Measurements from ENCODE around the gene SLC26A8. TPM values are rescaled to one million over a fixed set of nuclear protein-coding genes. Genes with fewer than 3 reads are reported as not detected.
A peak's percentile ranks its signal among the peaks of the same experiment; 100 is the strongest.
"Not testable (repeated sequence)": the region's sequence is repeated elsewhere in the genome, so short reads cannot be mapped to it uniquely, and the experiment has no call there.

Gene SLC26A8
- total and polyA plus RNA-seq, 8 donors, result 0.12 to 0.58 (median 0.15) TPM; not detected in 4

DNA sequence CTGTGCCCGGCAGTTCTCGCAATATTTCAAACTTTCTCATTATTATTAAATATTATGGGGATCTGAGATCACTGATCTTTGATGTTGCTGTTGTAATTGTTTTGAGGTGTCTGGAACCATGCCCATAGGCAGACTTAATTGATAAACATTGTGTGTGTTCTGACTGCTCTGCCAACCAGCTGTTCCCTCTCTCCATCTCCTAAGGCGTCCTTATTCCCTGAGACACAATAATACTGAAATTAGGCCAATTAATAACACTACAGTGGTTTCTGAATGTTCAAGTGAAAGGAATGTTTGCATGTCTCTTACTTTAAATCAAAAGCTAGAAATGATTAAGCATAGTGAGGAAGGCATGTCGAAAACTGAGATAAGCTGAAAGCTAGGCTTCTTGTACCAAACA, 10.8 kb upstream of the SLC26A8 start:
- TF ChIP-seq POLR2A (IDR thresholded peaks at IDR 0.05) (no peak), POLR2AphosphoS5 (IDR thresholded peaks at IDR 0.05) (no peak), EP300 (IDR thresholded peaks at IDR 0.05) (no peak)
- TF ChIP-seq, protein P1, sequence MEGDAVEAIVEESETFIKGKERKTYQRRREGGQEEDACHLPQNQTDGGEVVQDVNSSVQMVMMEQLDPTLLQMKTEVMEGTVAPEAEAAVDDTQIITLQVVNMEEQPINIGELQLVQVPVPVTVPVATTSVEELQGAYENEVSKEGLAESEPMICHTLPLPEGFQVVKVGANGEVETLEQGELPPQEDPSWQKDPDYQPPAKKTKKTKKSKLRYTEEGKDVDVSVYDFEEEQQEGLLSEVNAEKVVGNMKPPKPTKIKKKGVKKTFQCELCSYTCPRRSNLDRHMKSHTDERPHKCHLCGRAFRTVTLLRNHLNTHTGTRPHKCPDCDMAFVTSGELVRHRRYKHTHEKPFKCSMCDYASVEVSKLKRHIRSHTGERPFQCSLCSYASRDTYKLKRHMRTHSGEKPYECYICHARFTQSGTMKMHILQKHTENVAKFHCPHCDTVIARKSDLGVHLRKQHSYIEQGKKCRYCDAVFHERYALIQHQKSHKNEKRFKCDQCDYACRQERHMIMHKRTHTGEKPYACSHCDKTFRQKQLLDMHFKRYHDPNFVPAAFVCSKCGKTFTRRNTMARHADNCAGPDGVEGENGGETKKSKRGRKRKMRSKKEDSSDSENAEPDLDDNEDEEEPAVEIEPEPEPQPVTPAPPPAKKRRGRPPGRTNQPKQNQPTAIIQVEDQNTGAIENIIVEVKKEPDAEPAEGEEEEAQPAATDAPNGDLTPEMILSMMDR (IDR thresholded peaks at IDR 0.05), result no peak
- 48 to 52% (median 48%) methylated on average over 4 of the region's 4 CpGs for WGBS, 5 donors
- H3K9me3 ChIP-seq, result no peaks in the 10 kb centered on the region
- intact Hi-C loops (cut with DNase I; ENCODE audit: low total_unique reads), result no loop called here
- H3K36me3 ChIP-seq, result no peaks in the 10 kb centered on the region
- no peaks in the 10 kb centered on the region for H3K27me3 ChIP-seq
- H3K4me3 ChIP-seq, result no peak overlapping the region
- H3K27ac ChIP-seq, result no peak overlapping the region
- H3K4me1 ChIP-seq, result peaks cover 65 to 99% (median 85%) of the 10 kb centered on the region in 4 donors
- peak in 1 of 2 donors; percentile 14 for DNase-seq

- no peak for DNase-seq
- H3K27ac ChIP-seq, result peak overlapping the region in 1 of 5 donors; percentile 2
- intact Hi-C loops (cut with DNase I; ENCODE audit: low total_unique reads), result no loop called here
These were observed 10.0 kb upstream of the SLC26A8 start for GRCh38 chr6:36034441-36034840.

GRCh38 chr6:36033935-36034334, 9.5 kb upstream of the SLC26A8 start:
- H3K27ac ChIP-seq, result peak overlapping the region in 3 of 5 donors; percentile 2 to 93 (median 48)
- peaks cover 67 to 95% (median 81%) of the 10 kb centered on the region in 4 donors for H3K4me1 ChIP-seq

More at GRCh38 chr6:36034441-36034840, 10.0 kb upstream of the SLC26A8 start:
- Histone ChIP-seq H3K36me3 (no peaks in the 10 kb centered on the region), H3K27me3 (no peaks in the 10 kb centered on the region), H3K4me3 (no peak overlapping the region), H3K9me3 (no peaks in the 10 kb centered on the region), H3K4me1 (peaks cover 72 to 99% (median 85%) of the 10 kb centered on the region in 4 donors)
- 61 to 73% (median 65%) methylated on average over 3 of the region's 3 CpGs for WGBS, 5 donors
- no peak for TF ChIP-seq POLR2A (IDR thresholded peaks at IDR 0.05)

GRCh38 chr6:36033144-36033543, 8.7 kb upstream of the SLC26A8 start:
- H3K27me3 ChIP-seq; intact Hi-C loops (cut with DNase I; ENCODE audit: low total_unique reads); DNase-seq; H3K9me3 ChIP-seq; H3K36me3 ChIP-seq; H3K4me3 ChIP-seq: not testable (repeated sequence)
- peaks cover 59 to 87% (median 73%) of the 10 kb centered on the region in 4 donors for H3K4me1 ChIP-seq
- peak overlapping the region in 4 of 5 donors; percentile 16 to 93 (median 49) for H3K27ac ChIP-seq
- WGBS, 5 donors, result 84 to 90% (median 89%) methylated on average over 10 of the region's 10 CpGs

More at GRCh38 chr6:36033935-36034334, 9.5 kb upstream of the SLC26A8 start:
- H3K9me3 ChIP-seq, result no peaks in the 10 kb centered on the region
- H3K27me3 ChIP-seq, result no peaks in the 10 kb centered on the region
- peak in 1 of 2 donors; percentile 28 for DNase-seq
- WGBS, 5 donors, result 63 to 77% (median 69%) methylated on average over 3 of the region's 3 CpGs
- H3K4me3 ChIP-seq, result no peak overlapping the region
- no peak for TF ChIP-seq EP300 (IDR thresholded peaks at IDR 0.05)
- TF ChIP-seq, protein P1 (IDR thresholded peaks at IDR 0.05), result no peak
- no peak for TF ChIP-seq POLR2A (IDR thresholded peaks at IDR 0.05)
- no peak for TF ChIP-seq POLR2AphosphoS5 (IDR thresholded peaks at IDR 0.05)
- H3K36me3 ChIP-seq, result no peaks in the 10 kb centered on the region
- intact Hi-C loops (cut with DNase I; ENCODE audit: low total_unique reads), result no loop called here

DNA sequence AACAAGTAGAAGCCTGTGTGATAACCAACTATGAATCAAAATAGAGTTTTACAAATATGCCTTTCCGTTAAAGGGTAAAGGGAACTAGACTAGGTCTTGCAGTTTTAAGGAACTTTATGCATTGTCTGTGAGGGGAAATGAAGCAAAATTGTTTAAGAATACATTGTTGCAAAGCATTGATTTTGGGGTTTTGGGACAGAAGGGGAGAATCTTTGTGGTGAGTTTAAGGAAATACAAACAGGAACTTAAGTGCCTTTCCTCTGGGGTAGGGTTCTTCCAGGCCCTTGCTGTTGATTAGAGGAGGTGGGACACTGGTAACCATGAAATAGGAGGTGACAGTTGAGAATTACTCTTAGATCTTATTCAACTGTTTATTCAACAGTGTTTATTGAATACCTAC, 7.8 kb upstream of the SLC26A8 start:
- Histone ChIP-seq H3K27me3 (no peaks in the 10 kb centered on the region), H3K4me3 (no peak overlapping the region), H3K36me3 (no peaks in the 10 kb centered on the region), H3K27ac (peak overlapping the region in 3 of 5 donors; percentile 40 to 93 (median 48)), H3K9me3 (no peaks in the 10 kb centered on the region), H3K4me1 (peaks cover 50 to 78% (median 65%) of the 10 kb centered on the region in 4 donors)
- intact Hi-C loops (cut with DNase I; ENCODE audit: low total_unique reads), result no loop called here
- no peak for DNase-seq
- 61 to 80% (median 64%) methylated on average over 1 of the region's 1 CpG for WGBS, 5 donors
- TF ChIP-seq POLR2A (IDR thresholded peaks at IDR 0.05), result no peak
- TF ChIP-seq POLR2AphosphoS5 (IDR thresholded peaks at IDR 0.05), result no peak
- TF ChIP-seq, protein P1 (IDR thresholded peaks at IDR 0.05), result no peak
- TF ChIP-seq EP300 (IDR thresholded peaks at IDR 0.05), result no peak

All from stomach (tissue), 9 donors.